ENCODE data around the gene PLN. TPM values are rescaled to one million over a fixed set of nuclear protein-coding genes. Genes with fewer than 3 reads are reported as not detected.

The PLN gene
- total RNA-seq, result 5.6 TPM
- long read RNA-seq, transcript PLN-201 (2 exons, 2,001 nt), result major isoform, 21 of 21 reads
- long read RNA-seq, partial matches to known transcripts, result 0 of 21 reads
- long read RNA-seq, other reads (novel, unspliced or antisense), result 0 of 21 reads

- DNase-seq (ENCODE audit: low spot score), result no peak
Observed at GRCh38 chr6:118548136-118548535, at the start of gene PLN. PLN (plus strand) TSS chr6:118548296; CDS start chr6:118558922, 10,626 bp downstream.

- no peak for DNase-seq (ENCODE audit: low spot score)
Observed at GRCh38 chr6:118500130-118501015, 47.7 kb upstream of the PLN start.

- no peak for DNase-seq (ENCODE audit: low spot score)
Observed at GRCh38 chr6:118501099-118501498, 47.0 kb upstream of the PLN start.

GRCh38 chr6:118501765-118502164, 46.3 kb upstream of the PLN start:
- DNase-seq (ENCODE audit: low spot score), result no peak

- no peak for DNase-seq (ENCODE audit: low spot score)
Observed at GRCh38 chr6:118502169-118502568, 45.9 kb upstream of the PLN start.

- DNase-seq (ENCODE audit: low spot score), result no peak
Observed at GRCh38 chr6:118504611-118505010, 43.5 kb upstream of the PLN start.

GRCh38 chr6:118505656-118506055, 42.4 kb upstream of the PLN start:
- no peak for DNase-seq (ENCODE audit: low spot score)

GRCh38 chr6:118506071-118506638, 41.9 kb upstream of the PLN start:
- DNase-seq (ENCODE audit: low spot score), result no peak

- DNase-seq (ENCODE audit: low spot score), result no peak
Observed at GRCh38 chr6:118507636-118508035, 40.5 kb upstream of the PLN start.

- DNase-seq (ENCODE audit: low spot score), result no peak
Observed at GRCh38 chr6:118509009-118509617, 39.0 kb upstream of the PLN start.

GRCh38 chr6:118511930-118512715, 36.0 kb upstream of the PLN start:
- no peak for DNase-seq (ENCODE audit: low spot score)

GRCh38 chr6:118514689-118515088, 33.4 kb upstream of the PLN start:
- DNase-seq (ENCODE audit: low spot score), result no peak

- DNase-seq (ENCODE audit: low spot score), result no peak
Observed at GRCh38 chr6:118522422-118522821, 25.7 kb upstream of the PLN start.

GRCh38 chr6:118523216-118523615, 24.9 kb upstream of the PLN start:
- no peak for DNase-seq (ENCODE audit: low spot score)

- DNase-seq (ENCODE audit: low spot score), result no peak
Observed at GRCh38 chr6:118524686-118525085, 23.4 kb upstream of the PLN start.

- DNase-seq (ENCODE audit: low spot score), result no peak
Observed at GRCh38 chr6:118525913-118526780, 21.9 kb upstream of the PLN start.

GRCh38 chr6:118528129-118528528, 20.0 kb upstream of the PLN start:
- DNase-seq (ENCODE audit: low spot score), result no peak

GRCh38 chr6:118529756-118530155, 18.3 kb upstream of the PLN start:
- DNase-seq (ENCODE audit: low spot score), result no peak

GRCh38 chr6:118530942-118531341, 17.2 kb upstream of the PLN start:
- no peak for DNase-seq (ENCODE audit: low spot score)

GRCh38 chr6:118535176-118535844, 12.8 kb upstream of the PLN start:
- no peak for DNase-seq (ENCODE audit: low spot score)

Data from mesenteric fat pad (tissue), 1 donor.